Stomach (tissue), 4 donors: ENCODE data around the gene S100A12.

Source experiments
- EP300 ChIP-seq: sonication (generic); formaldehyde crosslinking; IDR thresholded peaks from one replicate; pipeline ENCODE4 v1.6.1; 2017; ENCODE audit warnings: antibody characterized with exemption
- POLR2A ChIP-seq, 4 donors: fragments of 450-650 bp; IDR thresholded peaks; one replicate each; pipeline ENCODE4 v1.6.1; 2016; ENCODE audit warnings: antibody characterized with exemption in 4 of 4, control low read depth in 2 of 4, mild to moderate bottlenecking in 1 of 4, moderate library complexity in 1 of 4
- POLR2AphosphoS5 ChIP-seq, 3 donors: sonication (generic); formaldehyde crosslinking; IDR thresholded peaks; one replicate each; pipeline ENCODE4 v1.6.1; 2016; ENCODE audit warnings: antibody characterized with exemption in 3 of 3
- TF ChIP-seq, protein P1 (sequence below), 7 experiments: fragments of 450-650 bp in 4 of 7; fragments of 200-600 bp in 3 of 7; sonication (generic) in 3 of 7; IDR thresholded peaks; one replicate each; pipeline ENCODE4 v1.5.1; 2016 to 2019; ENCODE audit warnings: antibody characterized with exemption in 7 of 7, control low read depth in 2 of 7, mild to moderate bottlenecking in 1 of 7

DNA sequence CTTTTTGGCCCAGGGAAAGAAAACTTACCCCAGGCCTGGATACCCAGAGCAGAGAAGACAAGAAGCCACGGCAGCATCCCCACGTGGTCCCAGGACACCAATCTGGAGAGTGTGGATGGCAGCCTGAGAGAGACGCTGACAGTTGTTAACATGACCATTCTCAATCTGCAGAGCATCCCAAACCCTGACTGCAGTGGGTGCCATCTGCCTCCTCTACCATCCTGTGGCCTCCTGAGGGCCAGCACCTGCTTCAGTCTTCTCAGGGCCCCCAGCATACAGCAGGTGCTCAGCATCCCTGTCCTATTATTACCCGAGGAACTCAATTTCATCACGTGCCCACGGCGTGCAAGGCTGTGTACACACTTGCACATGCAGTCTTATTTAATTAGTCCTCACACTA is 27.6 kb downstream of the S100A12 start:
- TF ChIP-seq, protein P1, sequence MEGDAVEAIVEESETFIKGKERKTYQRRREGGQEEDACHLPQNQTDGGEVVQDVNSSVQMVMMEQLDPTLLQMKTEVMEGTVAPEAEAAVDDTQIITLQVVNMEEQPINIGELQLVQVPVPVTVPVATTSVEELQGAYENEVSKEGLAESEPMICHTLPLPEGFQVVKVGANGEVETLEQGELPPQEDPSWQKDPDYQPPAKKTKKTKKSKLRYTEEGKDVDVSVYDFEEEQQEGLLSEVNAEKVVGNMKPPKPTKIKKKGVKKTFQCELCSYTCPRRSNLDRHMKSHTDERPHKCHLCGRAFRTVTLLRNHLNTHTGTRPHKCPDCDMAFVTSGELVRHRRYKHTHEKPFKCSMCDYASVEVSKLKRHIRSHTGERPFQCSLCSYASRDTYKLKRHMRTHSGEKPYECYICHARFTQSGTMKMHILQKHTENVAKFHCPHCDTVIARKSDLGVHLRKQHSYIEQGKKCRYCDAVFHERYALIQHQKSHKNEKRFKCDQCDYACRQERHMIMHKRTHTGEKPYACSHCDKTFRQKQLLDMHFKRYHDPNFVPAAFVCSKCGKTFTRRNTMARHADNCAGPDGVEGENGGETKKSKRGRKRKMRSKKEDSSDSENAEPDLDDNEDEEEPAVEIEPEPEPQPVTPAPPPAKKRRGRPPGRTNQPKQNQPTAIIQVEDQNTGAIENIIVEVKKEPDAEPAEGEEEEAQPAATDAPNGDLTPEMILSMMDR (IDR thresholded peaks at IDR 0.05), result no peak
- TF ChIP-seq POLR2A (IDR thresholded peaks at IDR 0.05) (no peak), EP300 (no peak), POLR2AphosphoS5 (IDR thresholded peaks at IDR 0.05) (no peak)
